SK-N-SH (cell line): ENCODE results near the gene PAXX.

Experiments
- SIN3A ChIP-seq: IDR thresholded peaks from 2 replicates; pipeline ENCODE4 v1.6.1; 2012; ENCODE audit warnings: low read depth, mild to moderate bottlenecking, low read length, moderate library complexity, borderline replicate concordance
- SMC3 ChIP-seq: IDR thresholded peaks from 2 replicates; pipeline ENCODE4 v1.6.1; 2012; ENCODE audit warnings: low read depth, low read length, improper control_type of control experiment
- TF ChIP-seq, protein P1 (sequence below): fragments of 200-600 bp; sonication (generic); IDR thresholded peaks from 2 replicates; pipeline ENCODE4 v1.6.1; 2017; ENCODE audit warnings: antibody characterized with exemption, mild to moderate bottlenecking, moderate library complexity

DNA sequence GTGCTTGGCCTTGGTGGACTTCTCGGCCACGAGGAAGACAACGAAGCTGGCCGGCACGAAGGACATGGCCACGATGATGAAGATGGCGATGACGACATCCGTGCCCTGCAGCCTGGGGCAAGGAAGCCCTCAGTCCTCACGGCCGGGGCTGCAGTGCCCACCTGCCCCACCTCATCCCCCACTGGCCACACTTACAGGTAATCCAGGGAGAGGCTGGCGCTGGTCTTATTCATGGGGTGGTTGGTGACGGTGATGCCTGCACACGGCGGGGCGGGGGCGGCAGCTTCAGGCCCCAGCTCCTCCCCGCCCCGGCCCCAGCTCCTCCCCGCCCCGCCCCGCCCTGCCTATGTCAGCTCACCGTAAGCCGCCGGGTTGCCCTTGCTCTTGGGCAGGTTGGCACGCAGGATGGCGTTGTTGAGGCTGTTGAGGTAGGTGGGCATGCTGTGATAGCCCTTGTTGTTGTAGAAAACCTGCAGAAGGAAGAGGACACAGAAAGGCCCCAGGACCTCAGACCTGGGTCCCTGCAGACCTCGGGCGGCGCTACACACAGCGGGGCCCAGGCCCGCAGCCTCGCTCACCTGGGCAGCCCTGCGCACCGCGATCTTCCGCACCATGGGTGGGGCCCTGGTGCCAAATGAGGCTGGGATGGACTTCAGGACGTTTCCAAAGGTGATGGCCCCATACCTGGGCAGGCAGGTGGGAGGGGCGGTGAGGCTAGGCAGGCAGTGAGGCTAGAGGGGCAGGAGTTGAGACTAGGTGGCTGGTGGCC is 19.9 kb downstream of the PAXX start:
- TF ChIP-seq SIN3A (no peak), SMC3 (no peak)
- TF ChIP-seq, protein P1, sequence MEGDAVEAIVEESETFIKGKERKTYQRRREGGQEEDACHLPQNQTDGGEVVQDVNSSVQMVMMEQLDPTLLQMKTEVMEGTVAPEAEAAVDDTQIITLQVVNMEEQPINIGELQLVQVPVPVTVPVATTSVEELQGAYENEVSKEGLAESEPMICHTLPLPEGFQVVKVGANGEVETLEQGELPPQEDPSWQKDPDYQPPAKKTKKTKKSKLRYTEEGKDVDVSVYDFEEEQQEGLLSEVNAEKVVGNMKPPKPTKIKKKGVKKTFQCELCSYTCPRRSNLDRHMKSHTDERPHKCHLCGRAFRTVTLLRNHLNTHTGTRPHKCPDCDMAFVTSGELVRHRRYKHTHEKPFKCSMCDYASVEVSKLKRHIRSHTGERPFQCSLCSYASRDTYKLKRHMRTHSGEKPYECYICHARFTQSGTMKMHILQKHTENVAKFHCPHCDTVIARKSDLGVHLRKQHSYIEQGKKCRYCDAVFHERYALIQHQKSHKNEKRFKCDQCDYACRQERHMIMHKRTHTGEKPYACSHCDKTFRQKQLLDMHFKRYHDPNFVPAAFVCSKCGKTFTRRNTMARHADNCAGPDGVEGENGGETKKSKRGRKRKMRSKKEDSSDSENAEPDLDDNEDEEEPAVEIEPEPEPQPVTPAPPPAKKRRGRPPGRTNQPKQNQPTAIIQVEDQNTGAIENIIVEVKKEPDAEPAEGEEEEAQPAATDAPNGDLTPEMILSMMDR, result no peak
